H9 (cell line): ENCODE measurements around the gene FAM185A. TPM values are rescaled to one million over a fixed set of nuclear protein-coding genes. Genes with fewer than 3 reads are reported as not detected.

ENCODE experiments used
- DNase-seq: peaks from one replicate; pipeline ENCODE4 v3.0.0-alpha.2; 2017
- H2AFZ ChIP-seq: one replicate; pipeline ENCODE4 v1.6.1; 2013; ENCODE audit warnings: mild to moderate bottlenecking, low read length, control low read depth, moderate library complexity
- H2AK5ac ChIP-seq: 2 replicates; pipeline ENCODE4 v1.6.1; 2013; ENCODE audit warnings: low read length, control low read depth, mixed read lengths; ENCODE audit not compliant: insufficient read length
- H2BK120ac ChIP-seq: one replicate; pipeline ENCODE4 v1.6.1; 2013; ENCODE audit warnings: low read depth, mild to moderate bottlenecking, low read length, control low read depth, inconsistent platforms; ENCODE audit not compliant: poor library complexity, severe bottlenecking
- H2BK12ac ChIP-seq: 2 replicates; pipeline ENCODE4 v1.6.1; 2013; ENCODE audit warnings: low read length, control low read depth, mixed read lengths, low read depth; ENCODE audit not compliant: insufficient read length
- H2BK15ac ChIP-seq: 2 replicates; pipeline ENCODE4 v1.6.1; 2013; ENCODE audit warnings: low read depth, low read length, control low read depth
- H2BK20ac ChIP-seq: one replicate; pipeline ENCODE4 v1.6.1; 2013; ENCODE audit warnings: low read depth, mild to moderate bottlenecking, low read length, control low read depth, inconsistent platforms; ENCODE audit not compliant: poor library complexity, severe bottlenecking
- H2BK5ac ChIP-seq: 2 replicates; pipeline ENCODE4 v1.6.1; 2013; ENCODE audit warnings: low read length, control low read depth, mixed read lengths; ENCODE audit not compliant: insufficient read length
- H3K14ac ChIP-seq: 2 replicates; pipeline ENCODE4 v1.6.1; 2013; ENCODE audit warnings: low read length, control low read depth; ENCODE audit not compliant: insufficient read depth
- H3K18ac ChIP-seq: 2 replicates; pipeline ENCODE4 v1.6.1; 2013; ENCODE audit warnings: low read depth, mild to moderate bottlenecking, mixed read lengths, low read length, control low read depth; ENCODE audit not compliant: insufficient read length
- H3K23ac ChIP-seq: 2 replicates; pipeline ENCODE4 v1.6.1; 2013; ENCODE audit warnings: low read length, control low read depth, mixed read lengths, low read depth; ENCODE audit not compliant: insufficient read length
- H3K23me2 ChIP-seq: 2 replicates; pipeline ENCODE4 v1.6.1; 2013; ENCODE audit warnings: low read depth, mild to moderate bottlenecking, mixed read lengths, low read length, control low read depth; ENCODE audit not compliant: insufficient read length, poor library complexity, severe bottlenecking
- H3K27ac ChIP-seq: 2 replicates; pipeline ENCODE4 v1.5.1; 2013; ENCODE audit warnings: low read length, control low read depth, mixed read lengths, low read depth; ENCODE audit not compliant: insufficient read length
- H3K27me3 ChIP-seq: 2 replicates; pipeline ENCODE4 v1.6.1; 2013; ENCODE audit warnings: low read length, control low read depth, inconsistent platforms; ENCODE audit not compliant: insufficient read depth
- H3K4ac ChIP-seq: 2 replicates; pipeline ENCODE4 v1.6.1; 2013; ENCODE audit warnings: low read depth, mild to moderate bottlenecking, control low read depth, inconsistent platforms, low read length, moderate library complexity
- H3K4me1 ChIP-seq: 2 replicates; pipeline ENCODE4 v1.6.1; 2013; ENCODE audit warnings: low read length, control low read depth, inconsistent platforms; ENCODE audit not compliant: insufficient read depth
- H3K4me2 ChIP-seq: 2 replicates; pipeline ENCODE4 v1.6.1; 2013; ENCODE audit warnings: low read length, control low read depth, mixed read lengths; ENCODE audit not compliant: insufficient read length, insufficient read depth
- H3K56ac ChIP-seq: 2 replicates; pipeline ENCODE4 v1.6.1; 2013; ENCODE audit warnings: low read depth, mild to moderate bottlenecking, mixed read lengths, low read length, control low read depth; ENCODE audit not compliant: insufficient read length
- H3K79me1 ChIP-seq: 2 replicates; pipeline ENCODE4 v1.6.1; 2013; ENCODE audit warnings: low read depth, mild to moderate bottlenecking, moderate library complexity, low read length, control low read depth, inconsistent platforms; ENCODE audit not compliant: insufficient read depth, poor library complexity, severe bottlenecking
- H3K79me2 ChIP-seq: 2 replicates; pipeline ENCODE4 v1.6.1; 2013; ENCODE audit warnings: low read length, control low read depth, inconsistent platforms; ENCODE audit not compliant: insufficient read depth
- H3K9ac ChIP-seq: 2 replicates; pipeline ENCODE4 v1.6.1; 2013; ENCODE audit warnings: low read length, control low read depth, mixed read lengths; ENCODE audit not compliant: insufficient read length; ENCODE audit errors: extremely low read depth
- H3K9me3 ChIP-seq: one replicate; pipeline ENCODE4 v1.6.1; 2013; ENCODE audit warnings: low read depth, low read length, inconsistent platforms; ENCODE audit not compliant: control insufficient read depth
- H3T11ph ChIP-seq: one replicate; pipeline ENCODE4 v1.6.1; 2013; ENCODE audit warnings: mild to moderate bottlenecking, low read length, control low read depth, inconsistent platforms
- H4K20me1 ChIP-seq: one replicate; pipeline ENCODE4 v1.6.1; 2013; ENCODE audit not compliant: control insufficient read depth, insufficient read length, insufficient read depth
- H4K5ac ChIP-seq: 2 replicates; pipeline ENCODE4 v1.6.1; 2013; ENCODE audit warnings: low read depth, mild to moderate bottlenecking, mixed read lengths, low read length, control low read depth; ENCODE audit not compliant: insufficient read length
- H4K8ac ChIP-seq: replicated peaks from 2 replicates; pipeline ENCODE4 v1.6.1; 2013; ENCODE audit warnings: low read length, control low read depth, mixed read lengths, low read depth; ENCODE audit not compliant: insufficient read length
- H4K91ac ChIP-seq: 2 replicates; pipeline ENCODE4 v1.6.1; 2013; ENCODE audit warnings: low read depth, mild to moderate bottlenecking, moderate library complexity, mixed read lengths, low read length, control low read depth; ENCODE audit not compliant: insufficient read length
- H3K27ac Mint-ChIP-seq, 3 experiments: 2 replicates in 2 of 3; 3 replicates in 1 of 3; pipeline ENCODE4 v1.8.0; 2020 to 2021; ENCODE audit warnings: mixed read lengths in 3 of 3, mild to moderate bottlenecking in 1 of 3, moderate library complexity in 1 of 3
- H3K27me3 Mint-ChIP-seq: 2 replicates; pipeline ENCODE4 v1.8.0; 2021; ENCODE audit warnings: low read depth, mild to moderate bottlenecking, moderate library complexity, mixed read lengths
- H3K36me3 Mint-ChIP-seq, 3 experiments: 2 replicates in 2 of 3; 3 replicates in 1 of 3; pipeline ENCODE4 v1.8.0; 2020 to 2021; ENCODE audit warnings: low read depth in 3 of 3, mixed read lengths in 3 of 3; ENCODE audit not compliant: insufficient read depth in 1 of 3
- H3K4me1 Mint-ChIP-seq, 2 experiments: 2 replicates each; pipeline ENCODE4 v1.8.0; 2020; ENCODE audit warnings: mixed read lengths in 2 of 2
- H3K4me3 Mint-ChIP-seq, 2 experiments: 2 replicates in 1 of 2; 3 replicates in 1 of 2; pipeline ENCODE4 v1.8.0; 2020 to 2021; ENCODE audit warnings: mild to moderate bottlenecking in 2 of 2, mixed read lengths in 2 of 2, moderate library complexity in 1 of 2
- H3K9me3 Mint-ChIP-seq, 2 experiments: 2 replicates in 1 of 2; 3 replicates in 1 of 2; pipeline ENCODE4 v1.8.0; 2020; ENCODE audit warnings: mild to moderate bottlenecking in 2 of 2, mixed read lengths in 2 of 2, moderate library complexity in 1 of 2
- CTCF ChIP-seq: fragments of 200-600 bp; sonication (generic); conservative IDR thresholded peaks from 3 replicates; pipeline ENCODE4 v1.8.0; 2021; ENCODE audit warnings: antibody characterized with exemption, mild to moderate bottlenecking
- WGBS: extraction: QIAGEN DNeasy Blood & Tissue Kit; methylation state at CpG from one replicate; pipeline ENCODE4 v1.1.7; 2013; ENCODE audit warnings: missing lambda C conversion rate, low lambda C conversion rate, mixed read lengths; ENCODE audit not compliant: insufficient read length; ENCODE audit errors: extremely low coverage; 5-methylcytosine and 5-hydroxymethylcytosine counted together
- total RNA-seq: library from RNA; stranded (reverse); gene quantifications from 2 replicates; pipeline ENCODE4 v1.2.1, GENCODE V29; 2021

FAM185A gene
- total RNA-seq, 1 experiment from 2014 or later, result 7.0 TPM

DNA sequence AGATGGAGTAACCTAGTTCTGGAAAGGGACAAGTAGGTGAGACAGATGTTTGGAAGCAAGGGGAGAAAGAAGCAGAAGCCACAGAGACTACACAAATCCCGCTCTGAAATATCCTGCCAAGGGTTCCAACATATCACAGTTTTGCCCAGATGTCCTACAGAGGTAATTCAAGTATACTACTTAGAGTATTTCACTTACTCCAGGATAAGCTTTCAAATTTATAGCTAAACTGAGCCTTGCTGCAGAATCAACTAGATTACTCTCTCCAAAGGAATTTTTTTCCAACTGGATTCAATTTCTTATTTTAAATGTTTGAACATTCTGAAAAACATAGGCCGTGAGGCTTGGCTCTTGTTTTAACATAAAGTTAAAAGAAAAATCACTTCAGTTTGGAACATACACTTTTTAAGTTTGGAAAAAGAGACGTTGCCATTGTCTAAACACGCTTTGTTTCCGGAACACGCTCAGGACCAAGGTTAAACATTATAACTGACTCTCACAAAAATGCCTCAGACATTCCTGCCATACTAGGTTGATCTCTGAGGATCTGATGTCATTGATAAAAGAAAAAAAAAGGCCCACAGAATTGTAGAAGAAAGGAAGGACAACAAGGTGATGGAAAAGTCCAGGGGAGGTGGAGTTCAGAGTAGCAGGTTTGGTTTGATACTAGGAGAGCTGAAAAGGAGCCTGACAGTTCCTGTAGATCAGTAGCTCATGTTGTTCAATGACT, 74.8 kb downstream of the FAM185A start:
- H2BK15ac ChIP-seq, result no peak overlapping the region
- no peak overlapping the region for H2BK20ac ChIP-seq
- no peak overlapping the region for H3K4ac ChIP-seq
- H3K79me1 ChIP-seq, result no peaks in the 10 kb centered on the region
- H3K27ac ChIP-seq, result no peak overlapping the region
- no peak for DNase-seq
- no peak overlapping the region for H4K5ac ChIP-seq
- no peak overlapping the region for H4K91ac ChIP-seq
- no peak overlapping the region for H2AFZ ChIP-seq
- no peak overlapping the region for H2BK5ac ChIP-seq
- no peak overlapping the region for H2AK5ac ChIP-seq
- H3K23ac ChIP-seq, result no peak overlapping the region
- no peak overlapping the region for H2BK120ac ChIP-seq
- no peak overlapping the region for H3K14ac ChIP-seq
- H3K27me3 ChIP-seq, result no peaks in the 10 kb centered on the region
- no peak overlapping the region for H4K8ac ChIP-seq
- H3K4me2 ChIP-seq, result no peak overlapping the region
- peaks cover 0 to 10% (median 4%) of the 10 kb centered on the region in 3 experiments; a peak in 5 of 7 replicates for H3K36me3 Mint-ChIP-seq
- no peaks in the 10 kb centered on the region for H3K9me3 ChIP-seq
- no peaks in the 10 kb centered on the region for H3K4me1 ChIP-seq
- H3K18ac ChIP-seq, result no peak overlapping the region
- H3K4me3 Mint-ChIP-seq, result no peak overlapping the region
- H3T11ph ChIP-seq, result no peak overlapping the region
- no peaks in the 10 kb centered on the region for H3K23me2 ChIP-seq
- H3K9ac ChIP-seq, result no peak overlapping the region
- WGBS, result no CpG with 5 or more reads among the region's 6 CpGs
- H3K9me3 Mint-ChIP-seq, result no peaks in the 10 kb centered on the region
- 0 out of 4 replicates have a peak, but pooled peaks cover 0 to under 1% of the 10 kb centered on the region in 2 experiments for H3K4me1 Mint-ChIP-seq
- H3K56ac ChIP-seq, result no peak overlapping the region
- no peak overlapping the region for H3K27ac Mint-ChIP-seq
- no peaks in the 10 kb centered on the region for H3K27me3 Mint-ChIP-seq
- no peak for TF ChIP-seq CTCF
- H3K79me2 ChIP-seq, result no peaks in the 10 kb centered on the region
- no peaks in the 10 kb centered on the region for H4K20me1 ChIP-seq
- no peak overlapping the region for H2BK12ac ChIP-seq
